NCI-H345 treated with DMSO at 0.1 percent for 48 hours (cell line): ENCODE data around the gene TPGS2.
A peak's percentile ranks its signal among the peaks of the same experiment; 100 is the strongest.
"Not testable (repeated sequence)": the region's sequence is repeated elsewhere in the genome, so short reads cannot be mapped to it uniquely, and the experiment has no call there.

Experiments
- DNase-seq: peaks from one replicate; lab custom pipeline; 2025; ENCODE audit not compliant: unreplicated experiment; lab: John Stamatoyannopoulos, UW

TPGS2 gene

DNA sequence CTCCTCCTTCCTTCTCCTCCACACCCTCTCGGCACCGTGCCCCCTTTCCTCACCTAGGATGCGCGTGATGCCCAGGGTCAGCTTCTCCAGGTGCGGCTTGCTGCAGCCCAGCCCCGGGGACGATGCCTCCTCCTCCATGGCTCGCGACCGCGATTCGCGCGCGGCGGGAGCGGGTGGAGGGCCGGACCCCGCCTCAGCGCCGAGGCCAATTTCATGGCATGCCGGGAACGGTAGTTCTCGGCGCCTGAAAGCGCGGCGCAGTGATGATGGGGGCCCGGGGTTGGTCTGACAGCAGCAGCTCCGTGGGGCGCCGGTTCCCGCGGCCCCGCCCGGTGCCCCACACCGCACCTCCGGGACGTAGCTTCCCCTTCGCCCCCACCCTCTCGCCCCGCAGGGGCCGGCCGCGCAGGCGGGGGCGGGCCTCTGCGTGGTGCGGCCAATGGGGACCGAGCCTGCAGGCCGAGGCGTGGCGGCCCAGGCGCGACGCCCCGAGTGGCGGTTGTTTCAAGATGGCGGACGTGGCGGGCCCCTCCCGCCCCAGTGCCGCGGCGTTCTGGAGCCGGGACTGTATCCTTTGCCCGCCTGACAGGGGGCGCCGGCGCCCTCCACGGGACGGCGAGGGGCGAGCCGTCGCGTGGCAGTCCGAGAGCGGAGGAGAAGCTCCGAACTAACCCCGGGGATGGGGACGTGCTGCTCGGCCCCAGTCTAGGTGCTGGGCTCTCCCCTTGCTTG, at the start of gene TPGS2, which contains the start of gene KIAA1328:
Gene TPGS2, minus strand, starts transcription at position 373 of the 732 bp plus-strand sequence. Its CDS starts 235 bp downstream, at position 138.
Gene KIAA1328, plus strand, starts transcription at position 498 of the 732 bp plus-strand sequence. Its CDS starts 12 bp downstream, at position 510.
- DNase-seq = peak; percentile 86

GRCh38 chr18:36873826-36874225, 45.0 kb upstream of the TPGS2 start:
- not testable (repeated sequence) for DNase-seq

DNA sequence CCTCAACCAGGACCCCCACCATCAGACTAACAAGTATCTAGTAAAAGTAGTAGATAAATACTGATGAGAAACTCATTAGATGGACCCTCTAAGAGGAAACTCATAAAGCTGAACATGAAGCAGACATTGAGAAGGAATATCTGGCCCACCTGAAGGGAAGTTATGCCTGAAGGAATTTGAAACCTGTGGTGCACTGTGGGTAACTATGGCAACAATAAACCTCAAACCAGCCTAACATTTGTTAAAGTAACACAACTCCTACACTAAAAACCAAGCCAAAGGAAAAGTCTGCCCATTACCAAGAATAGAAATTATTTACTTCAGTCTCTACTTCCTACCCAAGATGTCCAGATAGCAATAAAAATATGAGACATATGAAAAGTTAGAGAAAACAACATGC, 43.5 kb upstream of the TPGS2 start:
- no peak for DNase-seq

GRCh38 chr18:36871801-36872200, 43.0 kb upstream of the TPGS2 start:
- DNase-seq = no peak

GRCh38 chr18:36867056-36867455, 38.3 kb upstream of the TPGS2 start:
- DNase-seq = no peak

DNA sequence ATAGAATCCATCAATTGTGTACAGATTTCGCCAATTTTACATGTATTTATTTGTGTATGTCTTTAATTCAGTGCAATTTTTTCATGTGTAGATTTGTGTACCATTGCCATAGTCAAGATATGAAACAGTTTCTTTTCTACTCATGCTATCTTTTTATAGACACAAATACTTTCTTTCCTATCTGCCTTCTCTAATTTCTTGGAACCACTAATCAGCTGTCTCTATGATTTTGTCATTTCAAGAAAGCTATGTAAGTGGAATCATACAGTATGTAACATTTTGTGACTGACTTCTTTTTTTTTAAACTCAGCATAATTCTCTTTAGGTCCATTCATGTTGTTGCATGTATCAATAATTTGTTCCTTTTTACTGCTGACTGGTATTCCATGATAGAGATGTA, 33.4 kb upstream of the TPGS2 start:
- no peak for DNase-seq

DNA sequence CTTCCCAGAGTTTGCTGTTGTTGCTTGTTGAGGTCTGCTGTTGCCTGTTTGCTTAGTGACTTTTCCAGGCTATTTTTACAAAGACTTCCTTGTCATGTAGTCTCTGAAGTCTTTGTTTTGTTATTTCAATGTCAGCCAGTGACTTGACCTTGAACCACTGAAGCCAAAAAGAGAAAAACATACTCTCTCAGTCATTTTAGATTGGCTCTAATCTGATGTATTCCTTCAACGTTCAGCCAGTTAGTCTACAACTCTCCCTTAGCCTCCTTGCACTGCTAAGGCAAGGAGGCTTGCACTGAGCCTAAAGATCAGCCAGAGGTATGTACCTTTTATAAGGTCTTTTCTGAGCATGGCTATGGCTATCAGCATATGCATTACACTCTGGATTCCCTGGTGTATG, 28.0 kb upstream of the TPGS2 start:
- DNase-seq = no peak

DNA sequence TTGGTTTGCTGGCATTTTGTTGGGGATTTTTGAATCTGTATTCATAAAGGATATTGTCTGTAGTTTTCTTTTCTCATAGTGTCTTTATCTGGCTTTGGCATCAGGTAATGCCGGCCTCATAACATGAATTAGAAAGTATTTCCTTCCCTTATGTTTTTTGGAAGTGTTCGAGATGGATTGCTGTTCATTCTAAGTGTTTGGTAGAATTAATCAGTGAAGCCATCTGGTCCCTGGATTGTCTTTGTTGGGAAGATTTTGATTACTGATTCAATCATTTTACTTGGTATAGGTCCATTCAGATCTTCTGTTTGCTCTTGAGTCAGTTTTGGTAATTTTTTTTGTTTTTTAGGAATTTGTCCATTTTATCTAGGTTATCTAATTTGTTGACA, 22.4 kb upstream of the TPGS2 start:
- no peak for DNase-seq

- no peak for DNase-seq
These were observed 21.9 kb upstream of the TPGS2 start for GRCh38 chr18:36850527-36851201.

DNA sequence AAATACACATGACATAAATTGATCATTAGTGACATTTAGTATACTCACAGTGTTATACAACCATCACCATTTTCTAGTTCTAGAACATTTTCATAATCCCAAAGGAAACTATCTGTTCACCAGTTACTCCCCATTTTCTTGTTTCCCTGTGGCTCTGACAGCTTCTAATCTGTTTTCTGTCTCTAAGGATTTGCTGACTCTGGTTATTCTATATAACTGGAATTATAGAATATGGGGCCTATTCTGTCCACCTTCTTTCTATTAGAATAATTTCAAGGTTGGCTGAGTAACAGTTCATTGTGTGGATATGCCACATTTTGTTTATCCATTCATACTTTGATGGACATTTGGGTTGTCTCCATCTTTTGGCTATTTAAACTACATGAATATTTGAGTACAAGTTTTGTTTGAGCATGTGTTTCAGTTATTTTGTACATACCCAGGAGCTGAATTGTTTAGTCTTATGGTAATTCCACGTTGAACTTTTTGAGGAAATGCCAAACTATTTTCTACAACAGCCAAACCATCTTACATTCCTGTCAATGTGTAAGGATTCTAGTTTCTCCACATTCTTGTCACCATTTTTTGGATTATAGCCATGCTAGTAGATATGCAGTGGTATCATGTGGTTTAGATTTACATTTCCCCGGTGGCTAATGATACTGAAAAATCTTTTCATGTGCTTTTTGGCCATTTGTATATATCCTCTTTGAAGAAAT, 20.6 kb upstream of the TPGS2 start:
- no peak for DNase-seq

DNA sequence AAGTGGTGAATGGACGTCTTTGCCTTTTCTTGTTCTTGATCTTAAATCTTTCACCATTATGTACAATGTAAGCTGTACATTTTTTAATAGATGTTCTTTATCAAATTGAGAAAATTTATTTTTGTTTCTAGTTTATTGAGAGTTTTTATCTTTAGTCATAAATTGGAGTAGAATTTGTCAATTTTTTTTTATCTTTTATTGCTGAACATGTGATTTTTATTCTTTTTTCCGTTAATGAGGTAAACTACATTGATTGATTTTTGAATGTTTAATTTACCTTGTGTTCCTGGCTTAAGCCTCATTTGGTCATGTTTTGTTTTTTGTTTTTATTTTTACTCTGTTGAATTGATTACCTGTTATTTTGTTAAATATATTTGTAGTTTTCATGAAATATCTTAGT, 19.8 kb upstream of the TPGS2 start:
- DNase-seq = no peak

GRCh38 chr18:36843784-36844183, 15.0 kb upstream of the TPGS2 start:
- DNase-seq = no peak

DNA sequence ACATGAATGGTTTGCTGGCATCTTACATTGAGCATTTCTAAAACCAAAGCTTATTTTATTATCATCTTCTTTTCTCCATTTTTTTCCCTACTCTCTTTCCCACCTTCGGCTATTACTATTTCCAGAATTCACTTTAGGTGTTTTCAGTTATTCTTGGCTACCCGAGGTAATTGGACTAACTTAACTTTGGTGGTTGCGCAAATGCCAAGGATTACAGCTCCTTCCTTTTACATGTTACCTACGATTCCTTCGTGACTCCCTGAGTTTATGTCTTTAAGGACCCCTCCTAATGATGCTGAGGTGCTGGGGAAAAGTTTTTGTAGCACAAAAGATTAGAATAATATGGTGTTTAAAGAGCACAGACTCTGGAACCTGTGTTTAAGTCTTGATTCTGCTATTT, 14.4 kb upstream of the TPGS2 start:
- no peak for DNase-seq

- no peak for DNase-seq
These were observed 11.0 kb upstream of the TPGS2 start for GRCh38 chr18:36839835-36840234.

GRCh38 chr18:36835927-36836326, 7.1 kb upstream of the TPGS2 start:
- no peak for DNase-seq

DNA sequence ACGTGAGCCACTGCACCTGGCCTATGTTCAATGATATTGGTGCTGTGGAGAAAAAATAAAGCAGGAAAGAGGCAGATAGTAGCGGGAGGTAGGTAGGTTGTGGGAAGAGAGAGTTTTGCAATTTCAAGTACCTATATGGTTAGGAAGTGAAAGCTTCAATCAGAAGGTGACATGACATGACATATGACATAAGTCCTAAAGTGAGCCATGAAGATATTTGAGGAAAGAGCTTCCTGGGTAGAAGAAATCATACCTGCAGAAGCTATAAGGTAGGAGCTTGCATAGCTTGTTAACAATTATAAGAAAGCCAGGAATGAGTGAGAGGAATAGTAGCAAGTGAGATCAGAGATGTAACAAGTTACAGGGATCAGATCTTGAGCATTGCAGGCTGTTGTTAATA, 4.3 kb upstream of the TPGS2 start:
- DNase-seq = no peak

DNA sequence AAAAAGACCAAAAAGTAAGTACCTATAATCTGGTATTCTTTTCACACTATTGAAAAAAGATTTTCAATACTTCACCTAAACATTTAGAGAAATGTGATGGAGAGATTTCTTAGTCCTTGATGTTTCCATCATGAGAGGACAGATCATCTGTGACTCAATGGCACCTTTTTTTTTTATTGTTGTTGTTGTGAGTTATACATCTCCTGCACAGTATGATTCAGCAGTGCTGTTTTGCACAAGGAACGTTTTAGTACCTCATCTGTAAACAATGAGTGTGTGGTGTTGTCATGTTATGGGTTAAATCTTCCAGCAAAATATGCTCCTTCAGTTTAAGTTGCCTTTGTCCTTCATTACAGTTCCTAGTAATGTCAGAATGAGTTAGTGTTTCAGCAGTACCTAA, 2.3 kb upstream of the TPGS2 start:
- no peak for DNase-seq

- DNase-seq = no peak
These were observed 1.3 kb upstream of the TPGS2 start for GRCh38 chr18:36830158-36830495.

DNA sequence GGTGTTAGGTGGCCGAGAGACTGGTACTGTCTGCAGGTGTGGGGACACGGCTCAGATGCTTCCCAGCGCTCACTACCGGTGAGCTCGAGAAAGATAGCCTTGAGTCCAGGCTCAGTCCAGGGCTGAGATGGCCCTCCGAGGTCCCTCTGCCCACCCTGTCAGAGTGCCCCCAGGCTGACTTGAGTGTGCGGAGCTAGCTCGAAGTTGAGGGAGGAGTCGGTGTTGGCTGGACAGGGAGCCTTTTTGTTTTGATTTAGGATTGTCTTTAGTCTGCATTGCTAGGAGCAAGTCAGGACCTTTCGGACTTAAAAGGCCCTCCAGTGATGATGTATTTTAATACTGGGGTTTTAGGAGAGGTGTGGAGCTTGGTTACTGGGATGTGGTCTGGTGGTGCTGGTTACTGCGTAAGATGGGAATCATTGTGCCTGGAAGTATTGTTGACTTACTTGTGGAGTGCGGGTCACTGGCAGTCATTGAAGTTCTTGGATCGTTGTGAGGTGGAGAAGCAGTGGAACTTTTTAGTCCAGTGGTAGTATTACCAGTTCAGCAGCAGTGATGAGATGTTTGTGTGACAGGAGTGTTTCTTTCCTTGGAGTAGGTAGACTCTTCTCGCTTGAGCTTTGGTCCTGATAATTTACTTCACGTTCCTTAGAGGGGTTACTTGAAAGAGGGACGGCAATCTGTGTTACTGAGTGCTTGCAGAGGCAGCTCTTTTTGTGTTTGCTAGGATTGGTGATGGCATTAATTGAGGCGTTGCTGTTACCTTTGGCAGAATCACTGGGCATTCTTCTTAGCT, 758 bp upstream of the TPGS2 start:
- peak; percentile 40 for DNase-seq

DNA sequence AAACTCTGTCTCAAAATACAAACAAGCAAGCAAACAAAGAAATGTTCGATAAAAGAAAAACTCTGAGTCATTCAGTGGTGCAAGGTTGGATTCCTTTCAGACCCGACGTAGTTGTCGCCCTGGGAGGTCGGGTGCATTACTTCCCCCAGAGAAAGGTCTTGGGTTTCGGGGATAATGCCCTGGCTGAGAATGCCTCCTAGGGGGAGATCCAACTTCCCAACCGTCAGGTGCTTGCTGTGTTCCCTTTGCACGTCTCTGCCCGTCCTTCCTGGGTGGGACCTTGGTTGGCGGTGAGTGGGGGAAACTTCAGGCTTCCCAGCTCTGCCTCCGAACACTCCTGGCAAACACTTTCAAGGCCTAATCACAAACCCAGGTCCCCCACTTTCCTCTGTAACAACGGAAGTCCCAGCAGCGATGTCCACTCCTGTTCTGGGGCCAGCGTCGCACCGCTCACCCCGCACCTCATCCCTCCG, 609 bp downstream of the TPGS2 start:
- DNase-seq = peak; percentile 31

GRCh38 chr18:36826556-36826955, 2.2 kb downstream of the TPGS2 start:
- DNase-seq = no peak
